GM19324 (cell line): ENCODE measurements around the gene ARL6IP1.
"Not testable (repeated sequence)": the region's sequence is repeated elsewhere in the genome, so short reads cannot be mapped to it uniquely, and the experiment has no call there.

Source experiments
- ATAC-seq: cut with Tn5 transposase; IDR thresholded peaks from one replicate; pipeline ENCODE4 v1.9.1; 2021; ENCODE audit warnings: mild to moderate bottlenecking, moderate library complexity; ENCODE audit not compliant: unreplicated experiment, low FRiP score

Gene ARL6IP1

DNA sequence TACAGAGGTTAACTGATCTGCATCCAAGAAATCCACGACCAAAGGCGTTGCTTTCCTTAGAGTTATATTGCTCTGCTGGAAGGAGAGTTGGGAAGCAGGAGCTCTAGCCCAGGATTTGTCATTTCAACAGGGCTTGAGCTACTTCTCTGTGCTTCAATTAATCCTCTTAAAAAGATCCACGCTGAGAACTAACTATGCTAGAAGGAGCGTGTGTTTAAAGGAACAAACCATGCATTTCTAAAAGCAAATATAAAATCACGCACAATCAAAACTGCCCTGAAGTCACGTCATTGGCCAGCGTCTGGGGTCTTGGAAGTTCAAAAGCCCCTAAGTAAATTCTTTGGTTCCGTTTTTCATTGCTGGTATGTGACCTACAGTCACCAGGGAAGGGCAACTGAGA is 1.1 kb downstream of the ARL6IP1 start:
- no peak for ATAC-seq

DNA sequence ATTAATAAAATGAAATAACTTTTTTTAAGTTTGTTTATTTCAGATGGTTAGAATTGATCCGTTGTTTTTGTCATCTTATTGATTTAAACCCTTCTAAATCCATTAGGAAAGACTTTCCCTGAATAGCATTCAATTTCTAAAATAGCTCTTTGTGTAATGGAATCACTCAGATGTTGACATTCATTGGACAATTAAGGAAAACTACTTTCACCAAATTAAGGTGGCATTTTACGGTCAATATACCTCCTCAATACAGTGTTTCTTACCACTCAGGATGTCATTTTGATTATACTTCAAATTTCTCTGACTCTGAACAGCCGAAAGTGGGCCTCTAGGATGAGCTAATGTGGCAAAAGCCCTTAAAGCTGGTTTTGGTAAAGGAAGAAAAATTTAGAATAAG is 1.8 kb downstream of the ARL6IP1 start:
- ATAC-seq, result no peak

GRCh38 chr16:18797746-18798145 is 3.6 kb downstream of the ARL6IP1 start:
- no peak for ATAC-seq

- no peak for ATAC-seq
Observed at GRCh38 chr16:18796377-18796776, 5.0 kb downstream of the ARL6IP1 start.

GRCh38 chr16:18792836-18793433 is 8.4 kb downstream of the ARL6IP1 start:
- ATAC-seq, result no peak

GRCh38 chr16:18789850-18790706 is 11.3 kb downstream of the ARL6IP1 start, which contains the start of gene RPS15A:
RPS15A (minus strand) TSS chr16:18790334; CDS start chr16:18789113, 1,221 bp downstream.
- ATAC-seq, result peak; percentile 84

- ATAC-seq, result no peak
Observed at GRCh38 chr16:18789515-18789849, 11.9 kb downstream of the ARL6IP1 start.

DNA sequence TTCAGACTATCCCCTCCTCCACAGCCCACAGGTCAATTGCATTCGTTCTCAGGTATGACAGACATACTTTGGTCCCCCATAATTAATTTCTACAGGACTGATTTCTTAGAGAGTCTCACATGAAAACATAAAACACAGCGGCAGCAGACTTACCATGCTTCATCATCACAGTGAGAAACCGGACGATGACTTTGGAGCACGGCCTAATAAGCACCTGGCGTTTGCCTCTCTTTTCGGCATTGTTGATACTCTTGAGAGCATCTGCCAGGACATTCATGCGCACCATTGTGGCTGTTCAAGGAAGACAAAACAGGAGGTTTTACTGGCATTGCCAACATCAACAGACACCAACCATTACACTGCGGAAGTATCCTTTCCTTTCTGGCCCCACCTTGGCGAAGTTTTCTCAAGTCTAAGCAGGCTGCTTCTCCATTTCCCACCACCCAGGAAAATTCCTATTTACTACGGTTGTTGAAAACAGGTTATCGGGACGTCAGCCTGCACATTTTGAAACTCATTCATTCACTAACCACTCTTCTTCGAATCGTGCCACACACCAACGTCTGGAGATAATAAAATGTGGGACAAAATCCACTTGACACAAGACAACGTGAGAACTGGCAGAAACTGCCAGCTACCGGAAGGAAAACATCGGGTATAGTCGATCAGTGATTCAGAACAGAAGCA is 12.4 kb downstream of the ARL6IP1 start:
- no peak for ATAC-seq

DNA sequence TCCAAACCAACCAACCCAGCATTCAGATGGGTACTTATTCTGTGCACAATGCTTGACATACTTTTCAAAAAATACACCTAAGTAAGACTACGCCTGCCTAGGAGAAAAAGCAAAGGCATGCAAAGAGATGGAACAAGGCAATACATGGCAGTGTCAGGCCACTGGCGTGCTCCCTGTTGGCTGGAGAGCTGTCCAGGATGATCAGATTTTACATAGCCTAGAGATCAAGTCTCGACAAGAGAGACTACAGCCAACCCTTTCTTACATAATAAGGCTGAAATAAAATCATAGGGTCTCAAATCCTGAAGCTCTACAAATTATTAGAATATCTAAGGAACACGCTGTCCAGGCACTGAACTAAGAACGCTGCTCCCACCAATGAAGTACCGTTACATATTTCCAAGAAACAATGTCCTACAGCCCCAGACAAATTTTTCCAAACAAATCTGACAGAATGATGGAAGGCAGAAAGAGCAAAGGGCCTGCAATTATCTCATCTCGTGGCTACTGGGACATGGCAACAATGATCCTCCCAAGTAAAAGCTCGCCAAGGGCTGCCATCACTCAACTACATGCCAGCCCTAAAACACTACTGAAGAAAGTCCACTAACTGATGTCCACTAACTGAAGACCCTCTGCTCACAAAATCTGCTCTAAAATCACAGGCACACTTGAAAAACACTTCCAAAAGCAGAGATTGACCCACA is 16.3 kb downstream of the ARL6IP1 start:
- ATAC-seq, result no peak

GRCh38 chr16:18783430-18784341 is 17.7 kb downstream of the ARL6IP1 start:
- ATAC-seq, result no peak

DNA sequence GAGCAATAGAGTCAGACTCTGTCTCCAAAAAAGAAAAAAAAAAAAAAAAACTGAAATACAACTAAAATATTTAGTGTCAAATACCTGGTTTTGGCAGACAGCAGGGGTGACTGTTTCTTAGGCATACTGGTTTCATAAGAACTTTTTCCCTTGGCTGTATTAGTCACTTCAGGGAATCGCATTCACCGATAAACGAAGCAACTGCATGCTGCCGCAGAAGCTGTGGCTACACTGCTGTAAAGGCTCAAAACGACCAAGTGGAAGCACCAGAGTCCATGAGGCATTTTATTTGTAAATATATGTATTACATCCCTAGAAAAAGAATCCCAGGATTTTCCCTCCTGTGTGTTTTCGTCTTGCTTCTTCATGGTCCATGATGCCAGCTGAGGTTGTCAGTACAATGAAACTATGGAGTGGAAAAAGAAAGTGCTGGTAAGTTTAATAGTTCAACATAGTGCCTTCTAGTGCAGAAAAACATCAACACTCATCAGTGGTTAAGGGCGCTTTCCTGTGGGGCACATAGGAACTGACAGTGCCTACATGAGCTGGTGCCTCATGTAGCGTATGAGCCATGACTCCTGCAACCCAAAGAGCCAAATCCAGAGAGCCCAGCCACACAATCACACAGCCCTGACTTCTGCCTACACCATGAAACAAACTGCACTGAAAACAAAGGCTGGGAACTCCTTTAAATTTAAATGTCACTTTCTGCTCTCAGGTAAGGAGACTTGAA is 18.5 kb downstream of the ARL6IP1 start:
- no peak for ATAC-seq

DNA sequence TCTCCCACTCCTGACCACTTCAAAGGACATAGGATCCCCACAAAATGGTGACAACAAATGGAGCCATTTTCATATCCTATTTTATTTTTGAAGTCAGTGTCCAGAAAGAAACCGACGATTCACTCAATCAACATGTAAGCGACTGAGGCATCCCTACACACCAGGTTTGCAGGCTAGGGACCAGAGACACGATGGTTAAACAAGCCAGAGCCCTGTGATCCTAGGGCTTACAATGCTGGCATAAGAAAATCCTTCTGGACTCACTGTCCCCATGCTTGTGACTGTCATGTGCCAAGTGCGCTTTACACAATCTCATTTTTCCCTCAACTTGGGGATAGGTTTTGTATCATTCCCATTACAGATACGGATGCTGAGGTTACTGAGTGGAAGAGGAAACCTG is 20.1 kb downstream of the ARL6IP1 start:
- not testable (repeated sequence) for ATAC-seq

- ATAC-seq, result not testable (repeated sequence)
Observed at GRCh38 chr16:18780460-18781026, 20.8 kb downstream of the ARL6IP1 start.

GRCh38 chr16:18777664-18778063 is 23.7 kb downstream of the ARL6IP1 start:
- ATAC-seq, result not testable (repeated sequence)

DNA sequence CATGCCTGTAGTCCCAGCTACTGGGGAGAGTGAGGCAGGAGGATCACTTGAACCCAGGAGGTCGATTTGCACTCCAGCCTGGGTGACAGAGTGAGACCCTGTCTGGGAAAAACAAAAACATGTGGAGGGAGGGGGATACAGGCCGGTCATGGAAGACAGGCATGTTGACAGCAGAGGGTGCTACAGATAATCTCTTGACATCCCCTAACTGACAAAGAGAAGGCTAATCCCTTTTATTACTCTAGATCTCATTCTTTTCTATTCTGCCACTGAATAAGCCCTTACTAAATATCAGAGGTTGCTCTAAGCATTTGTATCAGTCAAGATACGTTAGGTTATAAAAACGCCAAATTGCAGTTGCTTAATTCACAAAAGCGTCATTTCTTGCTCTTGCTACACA is 25.0 kb downstream of the ARL6IP1 start:
- ATAC-seq, result not testable (repeated sequence)

- ATAC-seq, result not testable (repeated sequence)
Observed at GRCh38 chr16:18774651-18775050, 26.7 kb downstream of the ARL6IP1 start.

DNA sequence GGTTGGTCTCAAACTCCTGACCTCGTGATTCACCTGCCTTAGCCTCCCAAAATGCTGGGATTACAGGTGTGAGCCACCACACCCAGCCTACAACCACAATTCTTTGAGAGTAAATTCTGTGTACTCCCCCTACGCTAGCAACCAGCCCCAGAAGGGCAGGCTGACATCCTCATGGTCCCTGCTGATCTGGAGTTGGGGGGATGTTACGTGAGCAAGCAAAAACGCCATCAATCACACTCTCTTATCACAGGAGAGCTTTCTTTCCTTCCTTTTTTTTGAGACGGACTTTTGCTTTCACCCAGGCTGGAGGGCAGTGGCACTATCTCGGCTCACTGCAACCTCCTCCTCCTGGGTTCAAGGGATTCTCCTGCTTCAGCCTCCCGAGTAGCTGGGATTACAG is 29.2 kb downstream of the ARL6IP1 start:
- not testable (repeated sequence) for ATAC-seq

- not testable (repeated sequence) for ATAC-seq
Observed at GRCh38 chr16:18770336-18770962, 30.9 kb downstream of the ARL6IP1 start.
